Measurements from ENCODE around the gene SNX30. TPM values are rescaled to one million over a fixed set of nuclear protein-coding genes. Genes with fewer than 3 reads are reported as not detected.

Gene SNX30
- total RNA-seq, 1 donor from 2014 or later, result 12.7 TPM

GRCh38 chr9:112850840-112851239 lies 100.3 kb downstream of the SNX30 start:
- H3K27me3 Mint-ChIP-seq (ENCODE audit: low read depth), result no peaks in the 10 kb centered on the region

DNA sequence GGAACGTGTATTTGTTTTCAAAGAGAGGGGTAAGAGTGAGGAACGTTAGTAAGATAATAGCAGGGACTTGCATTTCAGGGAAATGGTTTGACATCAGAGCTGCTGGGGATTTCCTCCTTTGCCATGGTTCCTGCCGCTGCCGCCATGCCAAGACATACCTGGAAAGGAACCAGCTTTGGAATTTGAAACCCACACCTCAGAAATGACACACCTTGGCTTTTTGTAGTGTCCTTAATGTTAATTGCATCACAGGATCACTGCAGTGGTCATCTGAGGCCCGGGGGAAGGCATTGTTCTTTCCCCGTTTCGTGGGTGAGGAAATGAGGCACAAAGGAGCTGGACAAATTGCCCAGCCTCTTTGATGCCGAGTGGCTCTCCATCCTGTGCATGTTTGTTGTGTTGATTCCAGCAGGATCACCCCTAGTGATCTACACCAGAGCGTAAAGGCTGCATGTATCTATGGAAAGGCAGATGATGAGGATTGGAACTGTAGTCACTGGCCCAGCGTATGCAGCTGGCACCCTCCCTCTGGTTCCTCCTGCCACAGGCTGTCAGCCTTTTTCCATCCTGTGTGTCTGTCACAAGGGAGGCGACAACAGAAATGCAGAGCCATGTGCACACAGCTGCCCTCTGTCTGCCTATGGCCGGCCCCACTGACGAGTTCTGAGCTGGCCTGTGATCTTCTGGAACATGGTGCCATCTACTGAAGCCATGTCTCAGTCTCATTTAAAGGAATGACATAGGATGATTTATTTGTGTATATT lies 102.4 kb downstream of the SNX30 start:
- TF ChIP-seq, protein P1, sequence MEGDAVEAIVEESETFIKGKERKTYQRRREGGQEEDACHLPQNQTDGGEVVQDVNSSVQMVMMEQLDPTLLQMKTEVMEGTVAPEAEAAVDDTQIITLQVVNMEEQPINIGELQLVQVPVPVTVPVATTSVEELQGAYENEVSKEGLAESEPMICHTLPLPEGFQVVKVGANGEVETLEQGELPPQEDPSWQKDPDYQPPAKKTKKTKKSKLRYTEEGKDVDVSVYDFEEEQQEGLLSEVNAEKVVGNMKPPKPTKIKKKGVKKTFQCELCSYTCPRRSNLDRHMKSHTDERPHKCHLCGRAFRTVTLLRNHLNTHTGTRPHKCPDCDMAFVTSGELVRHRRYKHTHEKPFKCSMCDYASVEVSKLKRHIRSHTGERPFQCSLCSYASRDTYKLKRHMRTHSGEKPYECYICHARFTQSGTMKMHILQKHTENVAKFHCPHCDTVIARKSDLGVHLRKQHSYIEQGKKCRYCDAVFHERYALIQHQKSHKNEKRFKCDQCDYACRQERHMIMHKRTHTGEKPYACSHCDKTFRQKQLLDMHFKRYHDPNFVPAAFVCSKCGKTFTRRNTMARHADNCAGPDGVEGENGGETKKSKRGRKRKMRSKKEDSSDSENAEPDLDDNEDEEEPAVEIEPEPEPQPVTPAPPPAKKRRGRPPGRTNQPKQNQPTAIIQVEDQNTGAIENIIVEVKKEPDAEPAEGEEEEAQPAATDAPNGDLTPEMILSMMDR (IDR thresholded peaks at IDR 0.05; ENCODE audit: unreplicated experiment), result no peak
- Mint-ChIP-seq H3K4me1 (peaks cover 3% of the 10 kb centered on the region), H3K9me3 (no peaks in the 10 kb centered on the region), H3K27ac (no peak overlapping the region), H3K36me3 (peaks cover 12% of the 10 kb centered on the region), H3K4me3 (no peak overlapping the region), H3K27me3 (ENCODE audit: low read depth) (no peaks in the 10 kb centered on the region)
- DNase-seq (ENCODE audit: low spot score in 2 of 2, unreplicated experiment in 2 of 2), result no peak

More at GRCh38 chr9:112850840-112851239, 100.3 kb downstream of the SNX30 start:
- no peaks in the 10 kb centered on the region for H3K9me3 Mint-ChIP-seq
- H3K27ac Mint-ChIP-seq, result no peak overlapping the region
- H3K36me3 Mint-ChIP-seq, result peaks cover 12% of the 10 kb centered on the region
- no peak for DNase-seq (ENCODE audit: low spot score in 2 of 2, unreplicated experiment in 2 of 2)
- H3K4me1 Mint-ChIP-seq, result peaks cover 3% of the 10 kb centered on the region
- no peak overlapping the region for H3K4me3 Mint-ChIP-seq
- TF ChIP-seq, protein P1 (IDR thresholded peaks at IDR 0.05; ENCODE audit: unreplicated experiment), result no peak

- H3K36me3 Mint-ChIP-seq, result peaks cover 12% of the 10 kb centered on the region
- no peaks in the 10 kb centered on the region for H3K9me3 Mint-ChIP-seq
- H3K4me1 Mint-ChIP-seq, result peaks cover 3% of the 10 kb centered on the region
- TF ChIP-seq, protein P1 (IDR thresholded peaks at IDR 0.05; ENCODE audit: unreplicated experiment), result no peak
- no peak overlapping the region for H3K27ac Mint-ChIP-seq
- H3K27me3 Mint-ChIP-seq (ENCODE audit: low read depth), result no peaks in the 10 kb centered on the region
- no peak overlapping the region for H3K4me3 Mint-ChIP-seq
- DNase-seq (ENCODE audit: low spot score in 2 of 2, unreplicated experiment in 2 of 2), result no peak
These were observed 103.5 kb downstream of the SNX30 start for GRCh38 chr9:112853882-112854585.

DNA sequence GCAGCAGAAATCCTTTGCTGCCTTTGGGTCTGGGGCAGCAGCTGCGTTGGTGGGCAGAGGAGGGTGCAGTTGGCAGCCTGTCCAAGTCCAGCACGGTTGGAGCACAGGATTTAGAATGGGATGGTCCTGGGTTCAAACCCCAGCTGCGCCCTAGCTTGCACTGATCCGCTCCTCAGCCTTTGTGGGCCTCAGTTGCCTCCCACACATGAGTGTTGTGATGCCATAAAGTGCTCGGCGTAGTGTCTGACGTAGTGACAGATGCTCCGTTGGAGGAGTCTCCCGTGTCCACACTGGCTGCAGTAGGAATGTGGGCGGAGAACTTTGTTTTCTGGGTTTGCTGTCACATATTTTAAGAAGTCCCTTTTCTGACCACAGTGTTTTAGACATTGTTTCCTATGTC lies 104.1 kb downstream of the SNX30 start:
- no peak overlapping the region for H3K27ac Mint-ChIP-seq
- no peaks in the 10 kb centered on the region for H3K9me3 Mint-ChIP-seq
- H3K4me3 Mint-ChIP-seq, result no peak overlapping the region
- no peak for DNase-seq (ENCODE audit: low spot score in 2 of 2, unreplicated experiment in 2 of 2)
- H3K36me3 Mint-ChIP-seq, result peaks cover 12% of the 10 kb centered on the region
- TF ChIP-seq, protein P1 (IDR thresholded peaks at IDR 0.05; ENCODE audit: unreplicated experiment), result no peak
- peaks cover 3% of the 10 kb centered on the region for H3K4me1 Mint-ChIP-seq
- no peaks in the 10 kb centered on the region for H3K27me3 Mint-ChIP-seq (ENCODE audit: low read depth)

- H3K27ac Mint-ChIP-seq, result no peak overlapping the region
These were observed 105.6 kb downstream of the SNX30 start for GRCh38 chr9:112856200-112856599.

More at GRCh38 chr9:112856200-112856599, 105.6 kb downstream of the SNX30 start:
- no peak overlapping the region for H3K4me3 Mint-ChIP-seq
- H3K4me1 Mint-ChIP-seq, result peaks cover 3% of the 10 kb centered on the region
- TF ChIP-seq, protein P1 (IDR thresholded peaks at IDR 0.05; ENCODE audit: unreplicated experiment), result no peak
- no peak for DNase-seq (ENCODE audit: low spot score in 2 of 2, unreplicated experiment in 2 of 2)
- no peaks in the 10 kb centered on the region for H3K9me3 Mint-ChIP-seq
- no peaks in the 10 kb centered on the region for H3K27me3 Mint-ChIP-seq (ENCODE audit: low read depth)
- peaks cover 11% of the 10 kb centered on the region for H3K36me3 Mint-ChIP-seq
